NCI-H2171 (cell line): ENCODE results near the gene ADARB1.
"Not testable (repeated sequence)": the region's sequence is repeated elsewhere in the genome, so short reads cannot be mapped to it uniquely, and the experiment has no call there.

Source experiments
- DNase-seq: peaks from one replicate; lab custom pipeline; 2025; lab: John Stamatoyannopoulos, UW

Gene ADARB1

DNA sequence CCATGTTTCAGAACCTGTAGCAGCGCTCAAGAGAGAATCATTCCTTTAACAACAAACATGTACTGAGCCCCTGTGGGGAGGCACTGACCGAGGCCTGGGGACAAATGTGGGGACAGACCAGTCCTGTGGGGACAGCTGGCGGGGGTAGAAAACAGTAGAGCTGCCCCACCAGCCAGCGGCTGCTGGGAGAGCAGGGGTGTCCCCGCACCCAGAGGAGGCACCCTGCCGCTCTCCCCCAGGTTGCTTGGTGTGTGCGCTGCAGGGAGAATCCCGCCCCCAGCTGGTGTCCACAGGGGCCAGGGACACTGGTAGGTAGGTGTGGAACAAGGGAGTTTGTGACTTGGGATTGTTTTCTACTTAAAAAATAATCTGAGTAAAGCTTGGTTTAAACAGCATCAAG, 62.1 kb downstream of the ADARB1 start:
- no peak for DNase-seq

DNA sequence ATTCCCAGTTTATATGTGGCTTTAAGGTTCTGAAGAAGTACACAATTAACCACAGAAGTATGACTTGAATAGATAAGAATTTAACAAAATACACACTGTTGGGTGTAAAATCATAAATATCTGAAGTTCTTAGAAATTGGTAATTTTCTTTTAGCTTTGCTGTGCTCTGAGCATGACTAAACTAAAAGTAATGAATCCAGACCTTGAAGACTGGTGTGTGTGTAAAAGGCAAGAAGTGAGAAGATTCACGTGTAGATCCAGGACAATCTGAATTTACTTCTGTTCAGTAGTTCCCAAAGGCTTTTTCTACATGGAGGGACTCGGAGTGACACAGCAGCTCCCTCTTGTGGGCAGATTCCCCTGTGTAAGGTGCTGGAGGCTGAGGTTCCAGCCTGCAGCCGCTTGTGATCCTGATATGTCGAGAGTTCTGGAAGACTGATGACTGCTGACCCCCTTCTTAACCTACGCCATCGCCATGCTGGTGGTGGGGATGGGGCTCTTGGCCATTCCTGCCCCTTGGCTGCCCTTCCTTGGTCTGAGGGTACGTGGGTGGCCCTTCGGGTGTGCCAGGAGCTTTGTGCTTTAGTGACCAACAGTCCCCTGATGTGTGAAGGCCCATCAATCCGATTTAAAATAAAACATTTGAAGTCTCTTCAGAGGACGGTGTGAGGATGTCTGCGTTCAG, 62.7 kb downstream of the ADARB1 start:
- DNase-seq, result peak; percentile 69

DNA sequence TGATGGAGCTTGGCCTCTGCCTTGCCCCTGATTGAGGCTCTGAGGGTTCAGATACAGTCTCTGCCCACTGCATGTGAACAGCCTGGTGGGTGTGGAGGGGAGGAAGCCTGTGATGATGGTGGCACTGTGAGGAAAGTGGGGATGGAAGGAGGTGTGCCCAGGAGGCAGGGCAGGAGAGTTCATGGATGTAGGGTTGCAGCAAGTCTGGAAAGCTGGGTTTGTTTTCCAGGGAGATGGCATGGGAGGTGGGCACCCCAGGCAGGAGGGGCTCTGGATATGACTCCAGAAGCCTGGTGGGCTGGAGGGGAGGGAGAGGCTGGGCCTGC, 63.2 kb downstream of the ADARB1 start:
- no peak for DNase-seq

DNA sequence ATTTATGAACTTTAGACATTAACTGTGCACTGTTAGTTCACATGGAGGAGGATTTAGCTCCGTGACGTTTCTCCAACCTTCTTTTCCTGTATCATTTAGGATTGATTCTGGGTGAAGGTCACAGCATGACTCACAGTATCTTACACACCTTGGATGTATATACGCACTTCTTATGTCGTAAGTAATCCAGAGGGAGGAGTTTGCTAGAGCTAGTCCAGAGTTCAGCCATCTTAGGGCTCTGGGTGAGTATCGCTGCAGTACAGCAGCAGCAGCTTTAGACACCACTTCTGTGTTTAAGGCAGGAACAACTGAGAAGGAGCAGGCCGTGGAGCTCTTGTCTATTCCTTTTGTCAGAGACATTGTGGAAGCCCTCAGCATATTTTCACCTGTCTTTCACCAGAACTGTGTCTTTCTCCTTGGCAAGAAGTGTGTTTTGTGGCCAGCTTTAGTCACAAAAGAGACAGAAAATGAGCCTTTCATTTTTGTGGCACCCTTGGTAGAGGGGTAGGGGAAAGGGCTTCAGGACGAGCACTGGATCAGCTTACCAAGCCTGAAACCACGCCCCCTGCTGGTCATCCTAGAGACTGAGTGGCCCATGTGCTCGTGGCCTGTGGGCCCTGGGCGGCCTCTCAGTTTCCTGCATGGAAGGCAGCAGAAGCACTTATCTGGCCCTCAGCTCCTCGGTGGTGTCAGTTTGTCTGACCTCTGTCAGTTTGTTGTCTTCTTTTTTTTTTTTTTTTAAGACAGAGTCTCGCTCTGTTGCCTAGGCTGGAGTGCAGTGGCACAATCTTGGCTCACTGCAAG, 64.0 kb downstream of the ADARB1 start:
- DNase-seq, result no peak

DNA sequence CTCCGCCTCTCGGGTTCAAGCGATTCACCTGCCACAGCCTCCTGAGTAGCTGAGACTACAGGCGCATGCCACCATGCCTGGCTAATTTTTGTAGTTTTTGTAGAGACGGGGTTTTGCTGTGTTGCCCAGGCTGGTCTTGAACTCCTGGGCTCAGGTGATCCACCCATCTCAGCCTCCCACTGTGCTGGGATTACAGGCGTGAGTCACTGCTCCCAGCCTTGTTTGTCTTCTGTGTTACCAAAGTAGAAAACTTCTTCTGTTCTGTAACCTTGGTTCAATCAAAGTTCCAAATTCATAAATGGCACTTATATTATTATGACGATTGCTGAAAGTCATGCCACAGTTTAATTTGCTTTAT, 64.6 kb downstream of the ADARB1 start:
- DNase-seq, result not testable (repeated sequence)

DNA sequence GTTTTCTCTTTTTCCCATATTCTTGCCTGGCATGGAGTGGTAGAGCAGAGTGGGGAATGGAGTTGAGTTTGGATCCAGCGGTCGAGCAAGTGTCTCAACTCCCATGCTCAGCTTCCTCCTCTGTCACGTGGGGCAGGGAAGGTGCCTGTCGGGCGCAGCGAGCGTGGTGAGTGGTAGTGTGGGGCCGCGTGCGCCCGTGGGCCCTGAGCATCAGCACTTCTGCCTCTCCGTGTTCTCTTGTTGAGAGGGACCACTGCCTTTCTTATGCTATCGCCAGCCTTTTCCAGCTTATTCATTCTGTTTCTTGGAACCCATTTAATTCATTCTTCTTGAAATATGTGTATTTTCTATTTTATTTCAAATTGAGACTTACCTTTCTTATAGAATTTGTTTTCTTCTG, 65.1 kb downstream of the ADARB1 start:
- no peak for DNase-seq

DNA sequence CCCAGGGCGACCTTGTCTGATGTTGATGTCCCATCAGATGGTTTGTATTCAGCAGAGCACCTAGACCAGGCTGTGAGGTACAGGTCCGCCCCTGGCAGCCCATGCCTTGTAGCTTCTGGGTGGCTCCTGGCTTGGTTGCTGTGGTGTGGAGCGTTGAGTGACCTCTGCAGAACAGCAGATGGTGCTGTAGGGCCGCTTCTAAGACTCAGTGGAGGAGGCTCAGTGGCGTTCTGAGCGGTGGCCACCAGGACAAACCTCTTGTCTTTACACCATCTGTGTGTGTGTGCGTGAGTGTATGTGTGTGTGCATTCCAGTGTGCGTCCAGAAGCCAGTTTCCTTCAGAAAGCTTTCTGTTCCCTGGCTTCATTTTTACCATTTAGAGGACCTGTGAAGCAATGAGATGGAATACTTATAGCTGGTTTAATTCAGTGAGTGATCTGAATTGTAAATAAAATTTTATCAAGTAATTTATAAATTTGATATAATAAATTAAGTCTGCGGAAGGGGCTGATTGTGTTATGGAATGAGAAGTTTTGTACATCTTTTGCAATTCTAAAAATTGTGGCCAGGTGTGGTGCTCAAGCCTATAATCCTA, 66.1 kb downstream of the ADARB1 start:
- peak; percentile 59 for DNase-seq

DNA sequence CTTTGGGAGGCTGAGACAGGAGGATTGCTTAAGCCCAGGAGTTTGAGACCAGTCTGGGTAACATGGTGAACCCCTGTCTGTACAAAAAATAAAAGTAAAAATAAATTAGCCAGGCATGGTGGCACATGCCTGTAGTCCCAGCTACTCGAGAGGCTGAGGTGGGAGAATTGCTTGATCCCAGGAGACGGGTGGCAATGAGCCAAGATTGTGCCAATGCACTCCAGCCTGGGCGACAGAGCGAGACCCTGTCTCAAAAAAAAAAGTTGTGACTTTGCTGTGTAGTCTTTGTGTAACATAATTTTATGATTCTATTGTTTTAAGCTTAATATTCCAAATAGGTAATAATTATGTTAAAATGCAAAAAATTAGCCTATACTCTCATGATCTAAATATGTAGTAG, 66.6 kb downstream of the ADARB1 start:
- not testable (repeated sequence) for DNase-seq

DNA sequence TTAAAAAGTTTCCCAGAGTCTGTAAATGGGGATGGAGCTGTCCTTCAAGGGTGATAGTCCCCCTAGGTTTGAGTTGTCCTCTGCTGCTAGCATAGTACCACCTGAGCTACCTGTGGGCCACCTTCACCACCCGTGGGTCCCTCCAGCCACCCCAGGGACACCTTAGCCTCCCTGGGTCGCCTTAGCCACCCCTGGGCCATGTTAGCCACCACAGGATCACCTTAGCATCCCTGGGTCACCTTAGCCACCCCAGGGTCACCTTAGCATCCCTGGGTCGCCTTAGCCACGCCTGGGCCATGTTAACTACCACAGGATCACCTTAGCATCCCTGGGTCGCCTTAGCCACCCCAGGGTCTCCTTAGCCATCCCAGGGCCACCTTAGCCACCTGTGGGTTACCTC, 67.1 kb downstream of the ADARB1 start:
- DNase-seq, result no peak

DNA sequence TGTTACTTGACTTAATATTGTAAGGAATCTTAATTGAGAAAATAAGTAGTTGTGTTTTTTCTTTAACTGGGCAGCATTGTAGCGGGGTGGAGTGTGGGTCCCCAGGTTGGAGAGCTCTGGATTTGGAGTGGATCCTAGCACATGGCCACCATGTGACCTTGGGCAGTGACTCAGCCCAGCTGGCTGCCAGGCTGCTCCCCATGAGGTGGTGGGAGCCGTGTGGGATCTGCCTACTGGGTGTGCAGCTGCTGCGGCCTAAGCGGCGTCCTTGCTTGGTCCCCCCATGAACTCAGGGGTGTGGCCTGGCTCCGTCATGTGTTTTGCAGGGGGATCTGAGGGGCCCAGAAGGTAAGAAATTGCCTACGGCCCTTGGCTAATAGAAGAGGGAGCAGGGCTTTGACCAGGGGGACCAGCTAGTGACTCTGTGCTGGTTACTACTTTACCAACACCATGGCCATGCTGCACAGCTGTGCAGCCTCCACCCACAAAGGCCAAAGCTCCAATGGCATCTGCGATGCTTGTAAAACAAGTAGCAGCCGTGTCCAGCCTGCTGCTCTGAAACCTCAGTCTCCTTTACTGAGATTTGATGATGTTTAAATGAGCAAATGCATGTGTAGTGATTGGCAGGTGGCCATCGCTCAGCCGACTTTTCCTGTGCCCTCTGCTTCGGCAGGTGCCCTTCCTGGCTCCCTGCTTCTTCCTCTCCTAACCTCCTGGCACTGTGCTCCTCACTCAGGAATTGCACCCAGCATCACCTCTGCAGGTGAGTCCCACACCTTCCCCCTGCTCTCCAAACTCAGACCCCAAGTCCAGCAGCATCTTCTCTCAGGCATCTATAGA, 68.3 kb downstream of the ADARB1 start:
- no peak for DNase-seq

DNA sequence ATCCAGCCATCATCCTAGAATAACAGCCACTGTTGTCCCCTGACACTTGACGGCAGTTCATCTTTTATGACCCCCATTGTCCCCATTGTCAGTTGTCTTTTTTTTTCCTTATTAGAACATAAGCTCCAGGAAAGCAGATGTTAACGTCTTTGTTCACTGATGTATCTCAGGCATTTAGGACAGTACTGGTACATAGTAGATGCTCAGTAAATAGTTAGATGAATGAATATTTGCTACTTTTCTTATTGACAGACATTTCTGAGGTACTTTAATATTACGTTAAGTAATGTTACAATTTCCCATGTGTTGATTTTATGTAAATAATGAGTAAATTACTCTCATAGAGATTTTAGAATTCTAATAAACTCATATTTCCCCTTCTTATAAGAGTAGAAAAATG, 69.5 kb downstream of the ADARB1 start:
- DNase-seq, result no peak

DNA sequence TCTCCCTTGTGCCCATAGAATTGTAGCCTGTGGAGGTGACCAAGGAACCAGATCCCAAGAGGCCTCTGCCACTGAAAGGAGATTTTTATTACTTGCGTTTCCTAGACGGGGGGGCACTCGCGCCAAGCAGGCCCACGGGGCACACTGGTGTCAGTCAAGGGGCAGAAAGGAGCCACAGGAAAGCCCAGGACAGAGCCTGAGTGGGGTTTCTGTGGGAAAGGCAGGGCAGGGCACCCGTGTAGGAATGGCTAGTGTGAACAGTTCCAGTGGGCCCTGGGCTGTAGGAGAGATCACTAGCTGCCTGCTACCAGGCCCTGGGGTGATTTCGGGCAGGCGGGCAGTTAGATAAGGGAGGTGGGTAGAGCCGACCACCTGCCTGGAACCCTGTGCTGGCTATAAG, 70.8 kb downstream of the ADARB1 start:
- DNase-seq, result no peak

DNA sequence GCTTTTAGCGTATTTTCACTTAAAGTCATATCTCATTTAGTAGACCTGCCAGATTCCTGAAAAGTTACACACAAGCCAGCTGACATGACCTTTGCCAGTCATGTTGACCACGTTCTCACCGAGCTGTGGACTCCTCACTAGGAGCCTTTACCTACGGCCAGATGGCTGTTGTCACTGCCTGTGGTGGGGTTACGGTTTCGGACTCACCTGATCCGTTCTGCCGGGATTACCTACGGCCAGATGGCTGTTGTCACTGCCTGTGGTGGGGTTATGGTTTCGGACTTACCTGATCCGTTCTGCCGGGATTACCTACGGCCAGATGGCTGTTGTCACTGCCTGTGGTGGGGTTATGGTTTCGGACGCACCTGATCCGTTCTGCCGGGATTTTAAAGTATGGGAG, 71.5 kb downstream of the ADARB1 start:
- not testable (repeated sequence) for DNase-seq

DNA sequence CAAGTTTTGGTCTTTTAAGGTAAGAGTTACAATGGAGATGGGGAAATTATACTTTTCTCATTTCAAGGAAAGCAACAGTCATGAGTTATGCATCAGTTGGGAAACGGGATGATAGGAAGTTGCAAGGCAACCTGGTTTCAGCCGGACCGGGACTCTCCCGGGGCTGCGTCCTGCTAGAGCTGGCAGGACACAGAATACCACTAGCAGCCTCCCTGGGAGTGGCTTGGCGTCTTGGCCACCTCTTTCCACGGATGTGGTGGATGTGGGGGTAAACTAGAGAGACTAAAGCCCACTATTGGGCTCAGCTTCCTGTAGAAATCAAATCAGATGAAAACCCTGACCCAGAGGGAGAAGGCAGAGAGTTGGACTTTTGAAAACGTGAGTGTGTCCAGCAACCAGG, 71.9 kb downstream of the ADARB1 start:
- DNase-seq, result no peak

DNA sequence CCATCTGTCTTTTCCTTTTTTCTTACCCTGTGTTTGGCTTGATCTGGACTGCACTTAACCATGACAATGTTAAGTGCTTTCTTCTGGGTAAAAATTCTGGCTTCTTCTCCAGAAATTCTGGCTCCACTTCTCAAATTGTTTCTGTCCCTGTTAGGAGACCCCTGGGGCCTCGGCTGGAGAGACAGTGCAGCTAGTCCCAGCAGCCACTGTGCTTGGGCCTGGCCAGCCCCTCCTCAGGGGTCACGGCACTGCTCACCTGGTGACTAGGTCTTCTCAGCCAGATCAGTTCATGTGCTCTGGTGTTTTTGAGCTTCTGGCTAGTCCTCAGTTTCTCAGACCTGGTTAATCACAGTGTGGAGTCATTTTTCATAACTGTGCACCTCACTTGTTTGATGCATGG, 72.4 kb downstream of the ADARB1 start:
- DNase-seq, result no peak

DNA sequence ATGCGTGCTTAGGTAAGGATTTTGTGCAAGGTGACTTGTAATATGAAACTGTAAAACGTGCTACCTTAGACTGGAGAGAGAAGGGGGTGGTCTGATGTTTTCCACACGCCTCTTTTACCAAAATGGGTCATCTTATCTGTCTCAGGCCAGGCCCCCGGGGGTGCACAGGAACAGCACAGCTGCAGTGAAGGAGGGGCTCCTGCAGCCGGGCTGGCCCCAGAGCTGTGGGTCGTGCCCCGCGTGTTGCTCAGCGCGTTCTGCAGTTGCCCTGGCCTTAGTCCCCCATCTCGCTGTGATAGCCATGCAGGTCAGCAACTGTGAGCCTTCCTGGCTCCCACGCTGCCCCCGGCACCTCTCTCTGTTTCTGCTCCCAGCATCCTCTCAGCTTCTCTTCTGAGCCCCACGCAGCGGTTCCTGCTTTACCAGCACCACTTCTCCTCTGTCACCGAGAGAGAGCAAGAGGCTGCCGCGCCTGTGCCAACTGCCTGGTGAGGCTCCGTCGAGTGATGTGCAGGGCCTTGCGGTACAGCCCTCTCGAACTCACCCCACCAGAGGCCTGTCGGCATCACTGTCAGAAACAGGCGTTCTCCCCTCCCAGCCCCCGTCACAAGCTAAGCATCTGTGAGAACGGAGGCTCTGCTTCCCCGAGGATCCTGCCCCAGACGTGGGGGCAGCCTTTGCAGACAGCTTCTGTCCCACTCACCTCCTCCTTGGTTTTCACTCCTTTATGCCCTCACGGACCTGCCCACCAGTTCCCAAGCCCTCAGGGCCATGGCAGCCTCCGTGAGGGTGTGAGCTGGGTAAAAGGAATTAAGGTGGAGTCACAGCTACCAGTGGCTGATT, 73.3 kb downstream of the ADARB1 start:
- peak; percentile 85 for DNase-seq

DNA sequence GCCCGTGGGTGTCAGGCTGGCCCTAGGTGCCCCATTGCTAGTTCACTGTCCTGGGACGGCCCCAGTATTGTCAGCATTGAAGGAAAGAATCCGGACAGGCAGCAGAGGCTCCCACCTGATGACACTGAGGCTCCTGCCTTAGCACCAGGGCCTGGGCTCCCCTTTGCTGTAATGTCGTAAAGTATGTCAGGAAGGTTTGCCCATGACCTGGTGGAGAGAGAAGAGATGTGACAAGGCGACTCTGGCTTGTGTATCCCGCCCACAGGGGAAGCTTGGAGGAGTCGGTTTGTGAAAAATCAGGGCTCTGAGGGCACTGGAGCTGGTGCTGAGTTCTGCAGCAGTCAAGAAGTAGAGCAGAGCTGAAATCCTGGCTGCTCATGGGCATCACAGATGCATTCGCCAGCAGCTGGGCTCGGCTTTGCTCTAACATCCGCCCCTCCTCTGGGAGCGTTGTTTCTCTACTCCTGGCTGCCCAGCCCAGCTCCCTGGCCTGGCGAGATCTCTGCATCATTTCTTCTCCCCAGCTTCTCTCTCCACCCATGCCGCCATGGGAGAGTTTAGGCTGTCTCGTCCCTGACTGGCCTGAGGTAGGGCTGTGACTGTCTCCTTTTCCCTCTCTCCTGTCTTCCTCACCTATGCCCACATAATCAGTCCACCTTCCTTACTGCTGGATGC, 74.1 kb downstream of the ADARB1 start:
- no peak for DNase-seq

DNA sequence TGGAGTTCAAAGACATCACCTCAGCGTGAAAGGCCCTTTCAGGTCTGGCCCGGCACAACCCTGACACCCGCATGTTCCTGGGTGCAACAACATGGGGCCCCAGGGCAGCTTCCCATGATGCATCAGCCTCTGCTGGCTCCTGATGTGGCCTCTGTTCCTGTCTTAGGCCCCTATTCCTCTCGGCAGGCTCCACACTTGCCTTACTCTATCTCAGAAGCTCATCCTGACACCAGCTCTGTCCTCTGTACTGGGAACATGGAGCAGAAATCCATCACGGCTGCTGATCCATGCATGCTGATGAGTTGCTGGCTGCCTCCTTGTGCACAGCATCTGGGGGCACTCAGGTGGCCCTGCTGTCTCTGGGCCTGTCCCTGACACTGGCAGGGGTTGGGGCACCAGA, 74.6 kb downstream of the ADARB1 start:
- DNase-seq, result no peak

DNA sequence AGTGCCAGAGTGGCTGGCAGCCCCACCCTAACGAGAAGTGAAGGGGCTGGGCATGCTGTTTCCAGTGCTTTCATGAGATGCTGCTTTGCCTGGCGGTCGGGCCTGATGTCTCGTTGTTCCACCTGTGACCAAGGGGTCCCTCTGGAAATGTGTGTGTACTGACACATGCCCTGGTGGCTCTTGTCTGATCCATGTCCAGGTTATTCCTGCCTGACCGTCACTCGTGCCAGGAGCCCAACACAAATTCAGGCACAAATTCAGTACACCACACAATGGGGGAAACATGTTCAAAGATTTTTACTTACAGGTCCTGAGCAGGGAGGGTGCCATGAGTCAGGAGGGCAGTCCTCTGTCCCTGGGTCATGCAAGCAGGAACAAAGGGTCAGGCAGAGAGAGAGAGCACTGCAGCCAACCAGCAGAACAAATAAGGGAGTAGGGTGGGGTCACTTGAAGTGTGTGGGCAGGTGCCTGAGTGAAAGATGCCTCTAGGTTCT, 76.3 kb downstream of the ADARB1 start:
- no peak for DNase-seq

DNA sequence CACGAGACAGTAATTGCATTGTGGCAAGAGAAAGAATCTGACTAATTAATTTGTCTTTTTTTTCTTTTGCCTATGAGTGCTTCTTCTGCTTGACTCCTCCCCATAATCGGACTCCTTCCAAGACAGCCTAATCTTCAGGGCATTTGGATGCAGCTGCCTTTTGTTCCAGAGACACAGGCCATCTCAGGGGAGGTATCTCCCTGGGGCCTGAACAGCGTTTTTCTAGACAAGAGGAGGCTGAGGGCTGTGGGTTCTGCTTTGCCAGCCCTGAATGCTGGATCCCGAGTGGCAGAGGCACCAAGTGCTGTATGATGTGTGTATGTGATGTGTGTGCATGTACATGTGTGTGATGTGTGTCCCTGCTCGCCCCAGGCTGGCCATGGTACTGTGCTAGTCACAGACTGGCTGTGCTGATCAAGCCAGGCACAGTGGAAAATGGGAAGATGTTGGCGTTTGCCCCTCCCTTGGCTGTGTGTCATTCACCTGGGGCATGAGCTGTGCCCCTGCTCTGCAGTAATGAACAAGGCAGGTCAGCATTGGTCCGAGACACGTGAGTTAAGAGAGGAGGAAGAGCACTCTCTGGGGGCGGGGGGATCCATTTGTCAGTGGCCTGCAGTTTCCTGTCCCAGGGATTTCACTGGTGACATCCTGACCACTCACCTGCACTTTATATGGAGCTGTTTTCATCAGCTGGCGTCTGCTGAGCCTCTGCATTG, 77.2 kb downstream of the ADARB1 start:
- DNase-seq, result no peak
